Measurements from ENCODE around the gene NUBPL.

DNA sequence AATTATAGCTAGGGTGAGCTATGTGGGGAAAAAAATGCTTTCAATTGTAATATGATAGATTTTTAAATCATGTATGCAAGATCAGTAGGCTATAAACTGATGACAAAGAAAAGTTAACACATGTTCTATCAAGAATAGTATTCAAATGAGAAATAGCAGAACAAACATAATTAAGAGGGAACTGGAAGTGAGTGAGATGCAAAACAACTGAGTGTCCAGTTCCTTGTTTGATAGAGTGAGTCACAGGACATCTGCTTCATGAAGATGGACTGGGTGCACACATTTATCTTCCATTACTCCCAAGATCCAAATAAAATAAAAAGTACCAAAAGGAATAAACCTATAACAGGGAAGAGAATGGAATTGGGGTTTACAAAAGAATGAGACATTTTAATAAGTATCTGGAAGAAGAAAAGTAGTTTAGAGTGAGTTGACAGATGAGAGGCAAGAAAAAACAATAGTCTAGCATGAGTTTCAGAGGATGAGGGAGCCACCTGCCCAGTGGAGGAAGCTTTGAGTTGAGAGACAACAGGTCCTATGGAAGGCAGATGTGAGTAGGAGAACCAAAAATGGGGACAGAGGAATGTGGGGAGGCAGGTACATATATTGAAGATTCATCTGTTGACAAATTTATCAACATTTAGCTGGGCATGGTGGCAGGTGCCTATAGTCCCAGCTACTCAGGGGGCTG is 337.8 kb downstream of the NUBPL start:
- TF ChIP-seq, protein P1, sequence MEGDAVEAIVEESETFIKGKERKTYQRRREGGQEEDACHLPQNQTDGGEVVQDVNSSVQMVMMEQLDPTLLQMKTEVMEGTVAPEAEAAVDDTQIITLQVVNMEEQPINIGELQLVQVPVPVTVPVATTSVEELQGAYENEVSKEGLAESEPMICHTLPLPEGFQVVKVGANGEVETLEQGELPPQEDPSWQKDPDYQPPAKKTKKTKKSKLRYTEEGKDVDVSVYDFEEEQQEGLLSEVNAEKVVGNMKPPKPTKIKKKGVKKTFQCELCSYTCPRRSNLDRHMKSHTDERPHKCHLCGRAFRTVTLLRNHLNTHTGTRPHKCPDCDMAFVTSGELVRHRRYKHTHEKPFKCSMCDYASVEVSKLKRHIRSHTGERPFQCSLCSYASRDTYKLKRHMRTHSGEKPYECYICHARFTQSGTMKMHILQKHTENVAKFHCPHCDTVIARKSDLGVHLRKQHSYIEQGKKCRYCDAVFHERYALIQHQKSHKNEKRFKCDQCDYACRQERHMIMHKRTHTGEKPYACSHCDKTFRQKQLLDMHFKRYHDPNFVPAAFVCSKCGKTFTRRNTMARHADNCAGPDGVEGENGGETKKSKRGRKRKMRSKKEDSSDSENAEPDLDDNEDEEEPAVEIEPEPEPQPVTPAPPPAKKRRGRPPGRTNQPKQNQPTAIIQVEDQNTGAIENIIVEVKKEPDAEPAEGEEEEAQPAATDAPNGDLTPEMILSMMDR (IDR thresholded peaks at IDR 0.05): no peak
- TF ChIP-seq POLR2A (IDR thresholded peaks at IDR 0.05): no peak

Measured in lower leg skin (tissue), 3 donors.